HepG2 (cell line): ENCODE data around the gene FUT6. TPM values are rescaled to one million over a fixed set of nuclear protein-coding genes. Genes with fewer than 3 reads are reported as not detected.

Experiments
- ATAC-seq: fragments of 200-7000 bp; cut with Tn5 transposase; 3 replicates; pipeline ENCODE4 v1.9.1; 2020; ENCODE audit warnings: mild to moderate bottlenecking, moderate library complexity
- BruUV-seq: library from RNA; stranded (reverse); fragments of 400-500 nt; replicated peaks from 2 replicates; lab custom pipeline; 2021; lab: Mats Ljungman, UMichigan
- CTCF ChIA-PET: fragments of 300-600 bp; formaldehyde crosslinking; extraction: SDS; loops from one replicate; lab custom pipeline; 2021; ENCODE audit warnings: low total read pairs, inconsistent platforms, low intra/inter-chr PET ratio; lab: Yijun Ruan, JAX
- POLR2A ChIA-PET: fragments of 350-600 bp; sonication (Branson Sonifier 250); formaldehyde crosslinking; loops from one replicate; lab custom pipeline; 2020; ENCODE audit warnings: antibody characterized with exemption, inconsistent platforms; lab: Yijun Ruan, JAX
- DNase-seq: peaks from one replicate; pipeline ENCODE4 v3.0.0-alpha.2; 2015; ENCODE audit warnings: low spot score
- FAIRE-seq: peaks from 3 replicates; lab custom pipeline; 2011; peaks lifted over from hg19 to GRCh38; lab: Jason Lieb, UNC
- H2AFZ ChIP-seq: one replicate; pipeline ENCODE4 v1.6.1; 2011; ENCODE audit warnings: low read length, inconsistent platforms
- H3K27ac ChIP-seq: fragments of 300-600 bp; 3 replicates; pipeline ENCODE4 v1.8.0; 2011; ENCODE audit warnings: mixed run types, mild to moderate bottlenecking, mixed read lengths, low read length, inconsistent platforms; ENCODE audit not compliant: insufficient read depth; ENCODE audit errors: extremely low read length
- H3K27me3 ChIP-seq, 2 experiments: fragments of 200-600 bp in 1 of 2; 2 replicates in 1 of 2; 3 replicates in 1 of 2; pipeline versions ENCODE4 v1.6.0 to v1.8.0; 2011; ENCODE audit warnings: low read length in 2 of 2, mild to moderate bottlenecking in 2 of 2, moderate library complexity in 2 of 2, inconsistent platforms in 1 of 2; ENCODE audit not compliant: insufficient read depth in 2 of 2, control insufficient read depth in 1 of 2
- H3K36me3 ChIP-seq, 2 experiments: fragments of 200-600 bp in 1 of 2; replicated peaks in 1 of 2; 2 replicates in 1 of 2; 3 replicates in 1 of 2; pipeline versions ENCODE4 v1.5.1 to v1.8.0; 2011; ENCODE audit warnings: low read length in 2 of 2, inconsistent platforms in 1 of 2; ENCODE audit not compliant: insufficient read depth in 2 of 2, control insufficient read depth in 1 of 2
- H3K4me1 ChIP-seq: 2 replicates; pipeline ENCODE4 v1.5.1; 2012; ENCODE audit warnings: low read length, inconsistent platforms; ENCODE audit not compliant: insufficient read depth
- H3K4me2 ChIP-seq: 2 replicates; pipeline ENCODE4 v1.6.0; 2011; ENCODE audit warnings: low read depth, low read length, inconsistent platforms
- H3K4me3 ChIP-seq, 3 experiments: fragments of 200-600 bp in 1 of 3; sonication (generic), shearing (Covaris generic) in 1 of 3; replicated peaks in 1 of 3; 2 replicates each; pipeline ENCODE4 v1.5.1; 2011 to 2016; ENCODE audit warnings: low read length in 3 of 3, inconsistent platforms in 2 of 3, low read depth in 2 of 3, mild to moderate bottlenecking in 2 of 3, control low read depth in 1 of 3, mixed read lengths in 1 of 3; ENCODE audit not compliant: insufficient read depth in 1 of 3
- H3K79me2 ChIP-seq: one replicate; pipeline ENCODE4 v1.6.1; 2011; ENCODE audit warnings: low read length, inconsistent platforms; ENCODE audit not compliant: insufficient read depth
- H3K9ac ChIP-seq: 2 replicates; pipeline ENCODE4 v1.6.0; 2011; ENCODE audit warnings: mild to moderate bottlenecking, low read depth, low read length, inconsistent platforms; ENCODE audit not compliant: insufficient read depth
- H3K9me3 ChIP-seq: 2 replicates; pipeline ENCODE4 v1.5.1; 2012; ENCODE audit warnings: mild to moderate bottlenecking, low read length
- H4K20me1 ChIP-seq: 2 replicates; pipeline ENCODE4 v1.6.0; 2011; ENCODE audit warnings: inconsistent platforms, mild to moderate bottlenecking, low read length, moderate library complexity; ENCODE audit not compliant: insufficient read depth
- HHEX ChIP-seq: IDR thresholded peaks from 2 replicates; pipeline ENCODE4 v1.6.1; 2016; ENCODE audit warnings: control low read depth
- POLR2A ChIP-seq, 2 experiments: IDR thresholded peaks; 2 replicates each; pipeline ENCODE4 v1.6.1; 2011; ENCODE audit warnings: low read depth in 2 of 2, low read length in 2 of 2, mild to moderate bottlenecking in 1 of 2, moderate library complexity in 1 of 2; ENCODE audit not compliant: insufficient read depth in 1 of 2
- RBM22 ChIP-seq: fragments of 200-400 bp; formaldehyde crosslinking; optimal IDR thresholded peaks from 2 replicates; pipeline ENCODE3; 2017; ENCODE audit warnings: mild to moderate bottlenecking, low read length, moderate library complexity
- ZBTB7A ChIP-seq: sonication (generic); formaldehyde crosslinking; IDR thresholded peaks from 2 replicates; pipeline ENCODE4 v1.8.0; 2022; ENCODE audit warnings: mild to moderate bottlenecking, missing genetic modification reagents
- ZMYM3 ChIP-seq: sonication (generic); formaldehyde crosslinking; IDR thresholded peaks from 2 replicates; pipeline ENCODE4 v1.5.1; 2020; ENCODE audit warnings: mild to moderate bottlenecking, missing genetic modification reagents
- ZNF121 ChIP-seq: sonication (generic); formaldehyde crosslinking; IDR thresholded peaks from 2 replicates; pipeline ENCODE4 v1.5.0; 2020; ENCODE audit warnings: mild to moderate bottlenecking, missing genetic modification reagents
- ZNF24 ChIP-seq: fragments of 450-650 bp; IDR thresholded peaks from 2 replicates; pipeline ENCODE4 v1.6.1; 2017; ENCODE audit warnings: antibody characterized with exemption, mild to moderate bottlenecking
- ZNF264 ChIP-seq: sonication (generic); formaldehyde crosslinking; IDR thresholded peaks from 2 replicates; pipeline ENCODE4 v1.4.0; 2020; ENCODE audit warnings: missing genetic modification reagents
- WGBS: methylation state at CpG from one replicate; pipeline ENCODE4 v1.1.6; 2017; ENCODE audit warnings: low lambda C conversion rate; 5-methylcytosine and 5-hydroxymethylcytosine counted together
- in situ Hi-C: cut with HindIII; loops from 2 replicates; pipeline ENCODE4 v1.10.0; 2017; ENCODE audit warnings: low pct_unique_long_range_greater_than_20kb; ENCODE audit not compliant: extremely low pct_ligation_motif_present
- intact Hi-C: fragments of 100-400 bp; cut with micrococcal nuclease; formaldehyde crosslinking; loops from one replicate; pipeline ENCODE4 v1.10.0; 2022; ENCODE audit not compliant: unreplicated experiment
- polyA plus RNA-seq, 8 experiments: library from polyadenylated mRNA; depleted of rRNA in 3 of 8; stranded (reverse) in 7 of 8; unstranded in 1 of 8; fragments of >200 nt; fragmentation: Illumina TruSeq in 4 of 8; extraction: Trizol in 4 of 8; gene quantifications; 2 replicates each; pipeline versions ENCODE4 v1.2.1 to v1.2.3, GENCODE V29; 2011 to 2016; ENCODE audit warnings: low read depth in 4 of 8, missing spikeins in 1 of 8, mixed read lengths in 1 of 8; ENCODE audit not compliant: insufficient read depth in 1 of 8
- total RNA-seq, 5 experiments: library from RNA; depleted of rRNA; stranded (reverse); fragments of >200 nt; fragmentation: Illumina TruSeq; extraction: Trizol; gene quantifications; 2 replicates each; pipeline ENCODE4 v1.2.3, GENCODE V29; 2016; ENCODE audit warnings: low read depth in 1 of 5
- TF ChIP-seq, protein P1 (sequence below): sonication (generic); formaldehyde crosslinking; IDR thresholded peaks from 2 replicates; pipeline ENCODE4 v1.4.0; 2020; ENCODE audit warnings: mild to moderate bottlenecking, missing genetic modification reagents

FUT6 gene
- total and polyA plus RNA-seq, 2 of the 13 experiments (the other 11 are each of a cell fraction or from before 2014, with no cell fraction given), result 8.2 to 27.7 TPM

DNA sequence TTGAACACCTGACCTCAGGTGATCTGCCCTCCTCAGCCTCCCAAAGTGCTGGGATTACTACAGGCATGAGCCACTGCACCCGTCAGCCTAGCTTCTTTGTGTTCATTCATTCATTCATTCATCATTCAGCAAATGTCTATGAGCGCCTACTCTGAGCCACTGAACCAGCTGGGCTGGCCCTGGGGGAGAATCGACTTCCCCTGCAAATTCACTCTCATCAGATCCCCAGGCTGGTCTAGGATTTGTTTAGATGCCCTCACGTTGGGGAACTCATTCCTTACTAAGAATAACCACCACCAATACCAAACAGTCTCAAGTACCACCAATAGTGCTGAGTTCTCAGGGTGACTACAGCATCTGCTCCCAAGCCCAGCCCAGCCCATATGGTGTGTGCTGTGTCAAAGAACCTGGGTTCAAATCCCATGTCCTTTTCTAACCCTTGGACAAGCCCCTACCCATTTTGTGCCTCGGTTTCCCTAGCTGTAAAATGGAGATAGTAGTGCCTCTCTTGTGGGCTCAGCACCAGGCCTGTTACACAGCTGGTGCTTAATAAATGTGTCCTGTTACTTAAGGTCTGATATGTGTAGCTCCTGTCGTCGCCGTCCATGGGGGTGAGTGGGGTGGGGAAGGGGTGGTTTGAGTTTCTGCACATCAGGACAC is 17.9 kb downstream of the FUT6 start:
- in situ Hi-C loops (no loop called here), intact Hi-C loops (no loop called here)
- no peaks in the 10 kb centered on the region for H3K27me3 ChIP-seq
- no peak overlapping the region for H3K9ac ChIP-seq
- ATAC-seq (no peak), DNase-seq (no peak), FAIRE-seq (no peak)
- H3K4me2 ChIP-seq, result peak overlapping the region; percentile 58
- no peaks in the 10 kb centered on the region for H3K36me3 ChIP-seq
- POLR2A ChIA-PET, result interaction anchor here (1.2 kb wide), 1 partner anchor 12 kb away, joined by 4 read pairs; no protein-coding TSS in a partner anchor
- H2AFZ ChIP-seq, result no peak overlapping the region
- CTCF ChIA-PET, result no interaction called here
- H3K4me3 ChIP-seq, result peak overlapping the region in 1 of 3 experiments; percentile 42; a peak in 1 of 6 replicates
- no peaks in the 10 kb centered on the region for H3K79me2 ChIP-seq
- 74% methylated on average over 5 of the region's 8 CpGs for WGBS
- TF ChIP-seq RBM22 (peak; percentile 15), POLR2A (IDR thresholded peaks at IDR 0.05; ENCODE audit: insufficient read depth in 1 of 2, low read depth in 2 of 2, low read length in 2 of 2) (peak in 1 of 2 experiments; percentile 51; a peak in 2 of 4 replicates), ZNF264 (CRISPR knock-in tag) (no peak), ZNF24 (peak; percentile 85), ZNF121 (CRISPR knock-in tag) (no peak), HHEX (CRISPR knock-in tag) (no peak)
- peaks cover 2% of the 10 kb centered on the region; the same call in 1 of the 2 replicates for H4K20me1 ChIP-seq
- H3K27ac ChIP-seq, result no peak overlapping the region
- peaks cover 31% of the 10 kb centered on the region for H3K4me1 ChIP-seq
- BruUV-seq, result no TSS peak
- H3K9me3 ChIP-seq, result no peaks in the 10 kb centered on the region

DNA sequence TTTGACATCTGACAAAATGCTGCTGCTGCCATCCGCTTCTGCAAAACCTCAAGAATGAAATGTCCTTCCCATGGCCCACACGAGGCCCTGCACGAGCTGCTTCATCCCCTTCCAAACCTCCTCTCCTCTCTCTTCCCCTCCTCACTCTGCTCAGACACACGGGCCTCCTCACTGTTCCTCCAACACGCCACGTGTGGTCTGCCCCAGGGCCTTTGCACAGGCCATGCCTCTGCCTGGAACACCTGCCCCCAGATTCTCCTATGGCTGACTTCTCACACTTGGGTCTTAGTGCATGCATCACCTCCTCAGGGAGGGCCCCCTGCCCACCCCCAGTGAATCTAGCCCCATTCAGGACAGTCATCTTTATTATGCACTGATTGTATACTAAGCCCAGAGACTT is 18.7 kb downstream of the FUT6 start:
- CTCF ChIA-PET, result no interaction called here
- Histone ChIP-seq H3K27ac (no peak overlapping the region), H3K36me3 (no peaks in the 10 kb centered on the region), H3K9me3 (no peaks in the 10 kb centered on the region), H3K4me3 (no peak overlapping the region), H4K20me1 (peaks cover 2% of the 10 kb centered on the region; the same call in 1 of the 2 replicates), H2AFZ (no peak overlapping the region), H3K9ac (no peak overlapping the region), H3K79me2 (no peaks in the 10 kb centered on the region), H3K4me1 (peaks cover 25% of the 10 kb centered on the region), H3K27me3 (no peaks in the 10 kb centered on the region), H3K4me2 (no peak overlapping the region)
- ATAC-seq (no peak), FAIRE-seq (no peak), DNase-seq (no peak)
- WGBS, result 81% methylated on average over 6 of the region's 6 CpGs
- POLR2A ChIA-PET, result no interaction called here
- TF ChIP-seq ZMYM3 (CRISPR knock-in tag) (peak; percentile 94), ZBTB7A (CRISPR knock-in tag) (no peak)
- TF ChIP-seq, protein P1, sequence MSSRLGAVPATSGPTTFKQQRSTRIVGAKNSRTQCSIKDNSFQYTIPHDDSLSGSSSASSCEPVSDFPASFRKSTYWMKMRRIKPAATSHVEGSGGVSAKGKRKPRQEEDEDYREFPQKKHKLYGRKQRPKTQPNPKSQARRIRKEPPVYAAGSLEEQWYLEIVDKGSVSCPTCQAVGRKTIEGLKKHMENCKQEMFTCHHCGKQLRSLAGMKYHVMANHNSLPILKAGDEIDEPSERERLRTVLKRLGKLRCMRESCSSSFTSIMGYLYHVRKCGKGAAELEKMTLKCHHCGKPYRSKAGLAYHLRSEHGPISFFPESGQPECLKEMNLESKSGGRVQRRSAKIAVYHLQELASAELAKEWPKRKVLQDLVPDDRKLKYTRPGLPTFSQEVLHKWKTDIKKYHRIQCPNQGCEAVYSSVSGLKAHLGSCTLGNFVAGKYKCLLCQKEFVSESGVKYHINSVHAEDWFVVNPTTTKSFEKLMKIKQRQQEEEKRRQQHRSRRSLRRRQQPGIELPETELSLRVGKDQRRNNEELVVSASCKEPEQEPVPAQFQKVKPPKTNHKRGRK (CRISPR knock-in tag), result no peak
- in situ Hi-C loops (no loop called here), intact Hi-C loops (no loop called here)
- BruUV-seq, result no TSS peak
